Stimulated activated CD4-positive, alpha-beta T cell treated with anti-CD3 and anti-CD28 coated beads, Interleukin-15, amount 100 ng/mL, for 48 hours (primary cell): ENCODE data around the gene PCNX4.

Source experiments
- DNase-seq, 2 donors: peaks; one replicate each; pipeline ENCODE4 v3.0.0-alpha.2; 2020; ENCODE audit warnings: low read depth in 2 of 2

Gene PCNX4

GRCh38 chr14:60206249-60206670 lies 114.5 kb downstream of the PCNX4 start:
- no peak for DNase-seq

DNA sequence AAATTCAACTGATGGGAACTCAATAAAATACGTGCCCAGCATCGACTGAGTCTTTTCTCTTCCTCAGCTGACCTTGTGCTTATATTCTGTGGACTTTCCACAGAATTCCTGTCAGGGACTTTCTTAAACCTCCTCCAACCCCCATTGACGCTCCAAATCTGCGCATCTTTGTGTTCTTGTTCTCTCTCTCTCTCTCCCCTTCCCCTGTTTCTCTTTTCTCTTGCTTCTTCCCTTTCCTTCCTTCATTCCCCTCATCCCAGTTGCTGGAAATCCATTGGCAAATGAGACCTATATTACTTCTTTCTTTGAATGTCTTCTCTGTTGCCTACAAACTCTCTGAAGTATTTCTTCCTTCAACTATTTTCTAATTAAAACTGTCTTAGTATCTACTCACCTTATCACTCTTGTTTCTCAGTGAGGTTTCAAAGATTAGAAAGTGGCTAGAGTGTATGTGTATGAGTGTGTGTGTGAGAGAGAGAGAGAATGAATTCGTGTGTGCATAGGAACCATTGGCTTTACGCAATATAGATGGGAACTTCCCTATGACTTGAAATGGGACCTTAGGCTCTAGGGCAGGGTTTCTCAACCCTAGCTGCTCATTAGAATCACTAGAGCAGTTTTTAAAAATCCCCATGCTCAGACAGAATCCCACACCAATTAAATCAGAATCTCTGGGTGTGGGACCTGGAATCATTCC lies 115.3 kb downstream of the PCNX4 start:
- DNase-seq: no peak

- no peak for DNase-seq
These were observed 119.0 kb downstream of the PCNX4 start for GRCh38 chr14:60210703-60211102.

DNA sequence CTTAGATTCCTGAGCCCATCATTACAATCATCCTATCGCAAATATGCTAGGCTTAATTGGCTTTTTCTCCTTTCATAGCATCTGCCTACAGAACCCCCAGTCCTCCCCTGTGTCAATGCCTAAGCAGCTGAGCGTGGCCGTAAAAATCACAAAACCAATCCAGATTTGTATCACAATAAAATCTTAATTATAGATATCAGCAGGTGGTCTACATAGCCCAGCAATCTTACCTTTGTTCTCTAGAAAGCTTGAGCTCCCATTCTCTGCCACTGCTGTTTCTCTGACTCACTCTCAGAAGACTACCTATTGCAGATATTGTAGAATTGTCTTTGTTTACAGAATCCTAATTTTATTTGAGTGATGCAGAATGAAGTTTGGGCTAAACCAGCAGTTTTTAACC lies 119.4 kb downstream of the PCNX4 start:
- no peak for DNase-seq

- DNase-seq: no peak
These were observed 121.0 kb downstream of the PCNX4 start for GRCh38 chr14:60212503-60213371.

GRCh38 chr14:60214003-60214402 lies 122.3 kb downstream of the PCNX4 start:
- no peak for DNase-seq

- no peak for DNase-seq
These were observed 122.8 kb downstream of the PCNX4 start for GRCh38 chr14:60214415-60215126.

DNA sequence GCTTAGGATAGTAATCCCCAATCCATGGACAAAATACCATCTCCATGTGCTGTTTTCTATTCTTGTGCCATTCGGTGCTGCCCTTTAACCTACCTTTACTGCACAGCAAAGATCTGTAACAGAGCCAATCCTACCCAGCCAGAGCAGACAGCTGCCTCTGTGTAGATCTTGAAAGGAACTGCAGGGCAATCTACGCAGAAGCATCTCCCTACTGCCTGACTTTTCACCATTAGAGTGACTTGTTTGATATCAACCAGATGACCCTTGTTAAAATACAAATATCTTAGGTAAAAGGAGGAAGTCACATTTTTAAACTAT lies 123.4 kb downstream of the PCNX4 start:
- no peak for DNase-seq

DNA sequence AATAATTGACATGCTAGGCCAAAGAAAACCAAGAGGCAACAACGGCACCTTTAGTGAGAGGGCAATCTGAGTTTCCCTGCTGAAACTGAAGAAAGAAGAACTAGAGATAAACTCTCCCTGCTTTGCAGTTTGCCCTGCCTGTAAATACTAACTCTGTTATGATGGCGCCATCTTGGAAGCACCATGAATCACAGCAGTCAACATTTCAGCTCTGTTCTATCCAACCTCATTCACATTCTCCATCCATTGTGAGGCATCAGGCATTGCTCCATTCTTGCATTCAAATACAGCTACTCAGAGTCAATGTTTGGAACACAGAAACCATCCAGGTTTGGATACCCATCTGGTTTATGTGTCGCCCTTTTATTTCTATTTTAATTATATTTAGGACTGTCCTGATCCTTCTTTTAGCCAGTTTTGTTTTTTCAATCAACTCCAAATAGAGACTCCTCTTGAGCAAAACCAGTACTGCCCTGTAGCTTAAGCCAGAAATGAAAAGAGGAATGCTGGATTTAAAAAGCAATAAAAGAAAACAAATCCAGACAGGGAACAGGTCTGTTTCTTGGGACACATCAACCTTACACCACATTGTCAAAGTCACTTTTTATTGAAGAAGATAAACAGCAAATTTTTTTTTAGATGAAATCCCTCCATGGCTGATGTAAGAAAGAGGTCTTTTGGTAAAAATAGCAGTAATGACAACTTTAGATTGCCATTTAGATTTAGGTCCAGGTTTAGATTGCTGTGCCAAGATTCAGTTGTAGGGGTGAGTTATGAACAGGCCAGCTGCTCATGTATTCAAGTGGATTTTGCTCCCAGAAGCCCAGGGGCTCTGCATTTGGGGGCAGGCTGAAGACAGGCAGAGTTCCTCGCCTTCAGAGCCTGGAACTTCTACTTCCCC lies 124.0 kb downstream of the PCNX4 start:
- no peak for DNase-seq

GRCh38 chr14:60217713-60218112 lies 126.0 kb downstream of the PCNX4 start:
- no peak for DNase-seq
